Large intestine (tissue), 3 donors: ENCODE data around the gene ENC1. TPM values are rescaled to one million over a fixed set of nuclear protein-coding genes. Genes with fewer than 3 reads are reported as not detected.

Experiments used
- DNase-seq, 2 donors: peaks; one replicate each; pipeline versions ENCODE4 v3.0.0 to v3.0.0-alpha.2; 2013
- H3K27ac ChIP-seq: one replicate; pipeline ENCODE4 v1.5.1; 2013; ENCODE audit warnings: low read length
- H3K27me3 ChIP-seq: 2 replicates; pipeline ENCODE4 v1.6.1; 2013; ENCODE audit warnings: low read length; ENCODE audit not compliant: control insufficient read depth, insufficient read depth
- H3K36me3 ChIP-seq: 2 replicates; pipeline ENCODE4 v1.6.1; 2013; ENCODE audit warnings: low read length; ENCODE audit not compliant: control insufficient read depth, insufficient read depth
- H3K4me1 ChIP-seq: one replicate; pipeline ENCODE4 v1.6.1; 2013; ENCODE audit warnings: low read length; ENCODE audit not compliant: control insufficient read depth, insufficient read depth
- H3K4me3 ChIP-seq: one replicate; pipeline ENCODE4 v1.5.1; 2013; ENCODE audit warnings: low read length
- H3K9me3 ChIP-seq: one replicate; pipeline ENCODE4 v1.6.1; 2013; ENCODE audit warnings: mild to moderate bottlenecking, low read depth, low read length, moderate library complexity; ENCODE audit not compliant: control insufficient read depth
- WGBS: methylation state at CpG from one replicate; pipeline ENCODE4 v1.1.5; 2013; ENCODE audit warnings: low lambda C conversion rate; ENCODE audit not compliant: insufficient coverage; 5-methylcytosine and 5-hydroxymethylcytosine counted together
- polyA plus RNA-seq: library from polyadenylated mRNA; unstranded; fragments of 120-200 nt; gene quantifications from one replicate; pipeline ENCODE4 v1.2.1, GENCODE V29; 2013

ENC1 gene
- polyA plus RNA-seq, 1 donor = 122 TPM

- Histone ChIP-seq H3K36me3 (no peaks in the 10 kb centered on the region), H3K27ac (no peak overlapping the region), H3K9me3 (no peaks in the 10 kb centered on the region), H3K4me1 (no peaks in the 10 kb centered on the region), H3K4me3 (no peak overlapping the region), H3K27me3 (no peaks in the 10 kb centered on the region)
- no peak for DNase-seq
- no CpG with 5 or more reads among the region's 1 CpG for WGBS
These were observed 19.6 kb upstream of the ENC1 start for GRCh38 chr5:74660140-74660539.

- no peak for DNase-seq
- WGBS = 0% methylated on average over 1 of the region's 3 CpGs
- H3K4me1 ChIP-seq = no peaks in the 10 kb centered on the region
- H3K27me3 ChIP-seq = no peaks in the 10 kb centered on the region
- no peaks in the 10 kb centered on the region for H3K9me3 ChIP-seq
- no peak overlapping the region for H3K4me3 ChIP-seq
- no peak overlapping the region for H3K27ac ChIP-seq
- H3K36me3 ChIP-seq = no peaks in the 10 kb centered on the region
These were observed 18.6 kb upstream of the ENC1 start for GRCh38 chr5:74659172-74659571.

- DNase-seq = no peak
- Histone ChIP-seq H3K9me3 (no peaks in the 10 kb centered on the region), H3K27me3 (no peaks in the 10 kb centered on the region), H3K27ac (no peak overlapping the region), H3K4me1 (no peaks in the 10 kb centered on the region), H3K4me3 (no peak overlapping the region), H3K36me3 (no peaks in the 10 kb centered on the region)
- 75% methylated on average over 2 of the region's 2 CpGs for WGBS
These were observed 16.6 kb upstream of the ENC1 start for GRCh38 chr5:74657165-74657564.

- Histone ChIP-seq H3K36me3 (no peaks in the 10 kb centered on the region), H3K4me1 (no peaks in the 10 kb centered on the region), H3K4me3 (no peak overlapping the region), H3K27me3 (no peaks in the 10 kb centered on the region), H3K27ac (no peak overlapping the region), H3K9me3 (no peaks in the 10 kb centered on the region)
- DNase-seq = no peak
These were observed 15.2 kb upstream of the ENC1 start for GRCh38 chr5:74655716-74656115.

- 50% methylated on average over 2 of the region's 6 CpGs for WGBS
- Histone ChIP-seq H3K36me3 (no peaks in the 10 kb centered on the region), H3K4me1 (no peaks in the 10 kb centered on the region), H3K4me3 (no peak overlapping the region), H3K9me3 (no peaks in the 10 kb centered on the region), H3K27me3 (no peaks in the 10 kb centered on the region), H3K27ac (no peak overlapping the region)
- DNase-seq = no peak
These were observed 14.7 kb upstream of the ENC1 start for GRCh38 chr5:74655206-74655605.

- no CpG with 5 or more reads among the region's 5 CpGs for WGBS
- no peaks in the 10 kb centered on the region for H3K9me3 ChIP-seq
- no peaks in the 10 kb centered on the region for H3K4me1 ChIP-seq
These were observed 13.5 kb upstream of the ENC1 start for GRCh38 chr5:74653991-74654390.

GRCh38 chr5:74652576-74652975 is 12.0 kb upstream of the ENC1 start:
- H3K4me3 ChIP-seq = no peak overlapping the region
- no peaks in the 10 kb centered on the region for H3K36me3 ChIP-seq
- H3K27ac ChIP-seq = no peak overlapping the region
- WGBS = 60% methylated on average over 1 of the region's 3 CpGs
- no peak for DNase-seq
- no peaks in the 10 kb centered on the region for H3K27me3 ChIP-seq
- H3K9me3 ChIP-seq = no peaks in the 10 kb centered on the region
- no peaks in the 10 kb centered on the region for H3K4me1 ChIP-seq

More at GRCh38 chr5:74653991-74654390, 13.5 kb upstream of the ENC1 start:
- H3K36me3 ChIP-seq = no peaks in the 10 kb centered on the region
- no peak for DNase-seq
- no peaks in the 10 kb centered on the region for H3K27me3 ChIP-seq
- H3K27ac ChIP-seq = no peak overlapping the region
- H3K4me3 ChIP-seq = no peak overlapping the region

GRCh38 chr5:74651710-74652109 is 11.2 kb upstream of the ENC1 start:
- no peaks in the 10 kb centered on the region for H3K9me3 ChIP-seq
- no peaks in the 10 kb centered on the region for H3K27me3 ChIP-seq
- no peak overlapping the region for H3K4me3 ChIP-seq
- no peaks in the 10 kb centered on the region for H3K4me1 ChIP-seq
- WGBS = no CpG with 5 or more reads among the region's 3 CpGs
- DNase-seq = no peak
- H3K27ac ChIP-seq = no peak overlapping the region
- no peaks in the 10 kb centered on the region for H3K36me3 ChIP-seq

- DNase-seq = no peak
- Histone ChIP-seq H3K36me3 (no peaks in the 10 kb centered on the region), H3K27me3 (no peaks in the 10 kb centered on the region), H3K4me3 (no peak overlapping the region), H3K27ac (no peak overlapping the region), H3K4me1 (no peaks in the 10 kb centered on the region), H3K9me3 (no peaks in the 10 kb centered on the region)
- WGBS = no CpG with 5 or more reads among the region's 1 CpG
These were observed 9.0 kb upstream of the ENC1 start for GRCh38 chr5:74649421-74649973.

- Histone ChIP-seq H3K4me3 (no peak overlapping the region), H3K9me3 (no peaks in the 10 kb centered on the region), H3K4me1 (peaks cover 5% of the 10 kb centered on the region), H3K36me3 (no peaks in the 10 kb centered on the region), H3K27ac (no peak overlapping the region), H3K27me3 (no peaks in the 10 kb centered on the region)
- peak in 1 of 2 donors; percentile 59 for DNase-seq
- no CpG with 5 or more reads among the region's 6 CpGs for WGBS
These were observed 8.3 kb upstream of the ENC1 start for GRCh38 chr5:74648835-74649293.

- no peak for DNase-seq
- peaks cover 20% of the 10 kb centered on the region for H3K4me1 ChIP-seq
- WGBS = no CpG with 5 or more reads among the region's 1 CpG
These were observed 6.6 kb upstream of the ENC1 start for GRCh38 chr5:74647096-74647495.

More at GRCh38 chr5:74647096-74647495, 6.6 kb upstream of the ENC1 start:
- Histone ChIP-seq H3K27me3 (no peaks in the 10 kb centered on the region), H3K36me3 (no peaks in the 10 kb centered on the region), H3K4me3 (no peak overlapping the region), H3K27ac (no peak overlapping the region), H3K9me3 (no peaks in the 10 kb centered on the region)
